SU-DHL-6 (cell line): ENCODE measurements around the gene MOCS1.

Experiments
- CTCF ChIP-seq: fragments of 200-600 bp; sonication (generic); IDR thresholded peaks from one replicate; pipeline ENCODE4 v1.5.1; 2017; ENCODE audit warnings: antibody characterized with exemption, mild to moderate bottlenecking, low read length, moderate library complexity; ENCODE audit not compliant: insufficient read depth, poor library complexity, severe bottlenecking
- EZH2phosphoT487 ChIP-seq: fragments of 200-600 bp; sonication (generic), shearing (Covaris generic); conservative IDR thresholded peaks from 2 replicates; pipeline ENCODE4 v1.6.1; 2018; ENCODE audit warnings: mild to moderate bottlenecking, antibody characterized with exemption, low read length, moderate library complexity, mixed read lengths

- TF ChIP-seq CTCF (no peak), EZH2phosphoT487 (no peak)
These were observed 7.6 kb downstream of the MOCS1 start for GRCh38 chr6:39926668-39927067.
